B cell (primary cell): ENCODE measurements around the gene CCDC63. TPM values are rescaled to one million over a fixed set of nuclear protein-coding genes. Genes with fewer than 3 reads are reported as not detected.

Source experiments
- ATAC-seq: fragments of 200-7000 bp; cut with Tn5 transposase; one replicate; pipeline ENCODE4 v1.10.0; 2021; ENCODE audit warnings: low read depth, mild to moderate bottlenecking, moderate number of reproducible peaks, moderate library complexity
- CTCF ChIA-PET: fragments of 350-600 bp; sonication (Branson Sonifier 250); formaldehyde crosslinking; loops from one replicate; lab custom pipeline; 2021; ENCODE audit warnings: antibody characterized with exemption, inconsistent platforms; lab: Charles Lee
- POLR2A ChIA-PET: fragments of 350-600 bp; sonication (Branson Sonifier 250); formaldehyde crosslinking; loops from one replicate; lab custom pipeline; 2021; ENCODE audit warnings: antibody characterized with exemption; lab: Charles Lee
- DNase-seq: peaks from one replicate; pipeline ENCODE4 v3.0.0; 2013
- H2AFZ ChIP-seq: 2 replicates; pipeline ENCODE4 v1.6.1; 2012; ENCODE audit warnings: mild to moderate bottlenecking, low read depth, low read length; ENCODE audit not compliant: insufficient read depth, poor library complexity, severe bottlenecking
- H3K27ac ChIP-seq, 2 donors: 1 replicate in 1 of 2; 2 replicates in 1 of 2; pipeline ENCODE4 v1.5.1; 2012 to 2013; ENCODE audit warnings: low read length in 2 of 2, mild to moderate bottlenecking in 2 of 2, moderate library complexity in 1 of 2
- H3K27me3 ChIP-seq, 4 experiments: fragments of 200-600 bp in 1 of 4; sonication (generic) in 1 of 4; replicated peaks in 1 of 4; 1 replicate in 2 of 4; 2 replicates in 2 of 4; pipeline versions ENCODE4 v1.6.1 to v1.7.0; 2013 to 2016; ENCODE audit warnings: low read length in 3 of 4, mild to moderate bottlenecking in 2 of 4, mixed read lengths in 1 of 4, moderate library complexity in 1 of 4; ENCODE audit not compliant: insufficient read depth in 4 of 4, control insufficient read depth in 3 of 4; ENCODE audit errors: control extremely low read depth in 1 of 4
- H3K36me3 ChIP-seq, 2 experiments: replicated peaks in 1 of 2; 1 replicate in 1 of 2; 2 replicates in 1 of 2; pipeline versions ENCODE4 v1.6.1 to v1.7.1; 2013; ENCODE audit warnings: low read length in 1 of 2; ENCODE audit not compliant: insufficient read depth in 2 of 2, control insufficient read depth in 1 of 2; ENCODE audit errors: control extremely low read depth in 1 of 2, extremely low read depth in 1 of 2
- H3K4me1 ChIP-seq, 2 donors: fragments of 200-600 bp in 1 of 2; sonication (generic) in 1 of 2; 1 replicate in 1 of 2; 2 replicates in 1 of 2; pipeline versions ENCODE4 v1.5.1 to v1.6.1; 2013 to 2017; ENCODE audit warnings: low read length in 2 of 2; ENCODE audit not compliant: control insufficient read depth in 2 of 2, insufficient read depth in 2 of 2
- H3K4me2 ChIP-seq: replicated peaks from 2 replicates; pipeline ENCODE3; 2012; ENCODE audit warnings: mild to moderate bottlenecking, low read depth, low read length; ENCODE audit not compliant: poor library complexity, severe bottlenecking
- H3K4me3 ChIP-seq, 5 experiments: fragments of 200-600 bp in 1 of 5; sonication (generic) in 1 of 5; 1 replicate in 3 of 5; 2 replicates in 2 of 5; pipeline versions ENCODE4 v1.5.1 to v1.7.0; 2011 to 2016; ENCODE audit warnings: low read length in 4 of 5, mild to moderate bottlenecking in 4 of 5, low read depth in 2 of 5, control low read depth in 1 of 5, moderate library complexity in 1 of 5; ENCODE audit not compliant: insufficient read depth in 1 of 5; ENCODE audit errors: control extremely low read depth in 1 of 5, extremely low read depth in 1 of 5
- H3K79me2 ChIP-seq: fragments of 200-600 bp; sonication (generic); one replicate; pipeline ENCODE4 v1.6.0; 2016; ENCODE audit warnings: low read length; ENCODE audit not compliant: control insufficient read depth, insufficient read depth
- H3K9ac ChIP-seq: fragments of 200-600 bp; sonication (generic); 2 replicates; pipeline ENCODE4 v1.6.1; 2017; ENCODE audit warnings: mild to moderate bottlenecking, low read length, moderate library complexity
- H3K9me3 ChIP-seq, 3 donors: one replicate each; pipeline versions ENCODE4 v1.6.1 to v1.7.1; 2013; ENCODE audit warnings: low read length in 2 of 3; ENCODE audit not compliant: control insufficient read depth in 2 of 3, insufficient read depth in 1 of 3; ENCODE audit errors: control extremely low read depth in 1 of 3
- H4K20me1 ChIP-seq: 2 replicates; pipeline ENCODE4 v1.6.0; 2012; ENCODE audit warnings: mild to moderate bottlenecking, low read length; ENCODE audit not compliant: insufficient read depth, control insufficient read depth, poor library complexity, severe bottlenecking
- H3K27ac Mint-ChIP-seq: one replicate; pipeline ENCODE4 v1.8.0; 2021; ENCODE audit warnings: mixed read lengths
- H3K27me3 Mint-ChIP-seq: one replicate; pipeline ENCODE4 v1.8.0; 2021; ENCODE audit warnings: mixed read lengths
- H3K4me1 Mint-ChIP-seq: one replicate; pipeline ENCODE4 v1.8.0; 2021; ENCODE audit warnings: mixed read lengths
- H3K4me3 Mint-ChIP-seq: one replicate; pipeline ENCODE4 v1.8.0; 2021; ENCODE audit warnings: mixed read lengths
- H3K9me3 Mint-ChIP-seq: one replicate; pipeline ENCODE4 v1.8.0; 2022; ENCODE audit warnings: mixed read lengths; ENCODE audit not compliant: insufficient read depth
- CTCF ChIP-seq: fragments of 200-600 bp; IDR thresholded peaks from one replicate; pipeline ENCODE4 v1.8.0; 2022; ENCODE audit warnings: antibody characterized with exemption, mild to moderate bottlenecking
- EZH2 ChIP-seq: IDR thresholded peaks from 2 replicates; pipeline ENCODE4 v1.6.1; 2012; ENCODE audit warnings: borderline replicate concordance, low read depth, mild to moderate bottlenecking, moderate library complexity, low read length; ENCODE audit not compliant: insufficient read depth, poor library complexity, severe bottlenecking
- WGBS: methylation state at CpG from one replicate; pipeline ENCODE4 v1.1.5; 2013; ENCODE audit warnings: missing lambda C conversion rate; ENCODE audit not compliant: insufficient coverage; 5-methylcytosine and 5-hydroxymethylcytosine counted together
- intact Hi-C: fragments of 100-400 bp; cut with micrococcal nuclease; formaldehyde crosslinking; loops from one replicate; pipeline ENCODE4 v1.10.0; 2022
- polyA plus RNA-seq: library from polyadenylated mRNA; depleted of rRNA; stranded (reverse); fragments of >200 nt; gene quantifications from 2 replicates; pipeline ENCODE4 v1.2.3, GENCODE V29; 2012
- total RNA-seq, 2 donors: library from RNA; stranded (reverse); fragments of 120-200 nt in 1 of 2; gene quantifications; 1 replicate in 1 of 2; 2 replicates in 1 of 2; pipeline versions ENCODE4 v1.2.3 to v1.2.4, GENCODE V29; 2013 to 2022

The CCDC63 gene
- total and polyA plus RNA-seq, 2 donors (not counting 1 experiment from before 2014, with no cell fraction given), result not detected

GRCh38 chr12:110934093-110934852, 87.5 kb downstream of the CCDC63 start:
- no peak overlapping the region for H3K4me2 ChIP-seq
- DNase-seq (no peak), ATAC-seq (no peak)
- intact Hi-C loops, result no loop called here
- H3K27me3 Mint-ChIP-seq, result peaks cover 26% of the 10 kb centered on the region
- H3K9me3 Mint-ChIP-seq, result no peaks in the 10 kb centered on the region
- H3K4me3 Mint-ChIP-seq, result no peak overlapping the region
- TF ChIP-seq CTCF (no peak), EZH2 (no peak)
- H3K4me3 ChIP-seq, result no peak overlapping the region
- no peak overlapping the region for H3K27ac ChIP-seq
- H3K9ac ChIP-seq, result no peak overlapping the region
- no peaks in the 10 kb centered on the region for H3K36me3 ChIP-seq
- ChIA-PET CTCF (interaction anchor here (4.0 kb wide), 1 partner anchor 39 kb away, joined by 20 read pairs; no protein-coding TSS in a partner anchor), POLR2A (interaction anchor here (0.7 kb wide), 1 partner anchor 444 kb away, joined by 7 read pairs; no protein-coding TSS in a partner anchor)
- H4K20me1 ChIP-seq, result no peaks in the 10 kb centered on the region
- H3K4me1 Mint-ChIP-seq, result peaks cover 6% of the 10 kb centered on the region
- H2AFZ ChIP-seq, result no peak overlapping the region
- 76% methylated on average over 3 of the region's 3 CpGs for WGBS
- H3K27me3 ChIP-seq, result peaks cover 0 to 18% (median 0%) of the 10 kb centered on the region in 4 experiments
- no peaks in the 10 kb centered on the region for H3K9me3 ChIP-seq
- H3K4me1 ChIP-seq, result peaks cover 3 to 8% of the 10 kb centered on the region in 2 donors
- no peaks in the 10 kb centered on the region for H3K79me2 ChIP-seq
- H3K27ac Mint-ChIP-seq, result no peak overlapping the region

GRCh38 chr12:110935588-110935987, 88.8 kb downstream of the CCDC63 start:
- Histone ChIP-seq H3K36me3 (no peaks in the 10 kb centered on the region), H3K4me3 (no peak overlapping the region), H3K27me3 (peaks cover 0 to 18% (median 0%) of the 10 kb centered on the region in 4 experiments), H4K20me1 (no peaks in the 10 kb centered on the region), H3K9me3 (no peaks in the 10 kb centered on the region), H3K9ac (no peak overlapping the region), H2AFZ (no peak overlapping the region), H3K79me2 (no peaks in the 10 kb centered on the region), H3K27ac (no peak overlapping the region), H3K4me1 (peaks cover 3 to 8% of the 10 kb centered on the region in 2 donors), H3K4me2 (no peak overlapping the region)
- DNase-seq (no peak), ATAC-seq (no peak)
- ChIA-PET POLR2A (no interaction called here), CTCF (interaction anchor here (0.8 to 4.0 kb wide), 4 partner anchors 14 to 365 kb away, joined by 4 to 20 read pairs (median 4); no protein-coding TSS in a partner anchor)
- intact Hi-C loops, result loop anchor here (5.0 kb wide), 1 partner anchor 362 kb away; no protein-coding TSS in a partner anchor
- Mint-ChIP-seq H3K27me3 (peaks cover 29% of the 10 kb centered on the region), H3K4me1 (peaks cover 6% of the 10 kb centered on the region), H3K4me3 (no peak overlapping the region), H3K27ac (no peak overlapping the region), H3K9me3 (no peaks in the 10 kb centered on the region)
- WGBS, result 100% methylated on average over 4 of the region's 4 CpGs
- TF ChIP-seq EZH2, result no peak
- no peak for TF ChIP-seq CTCF
